Mesendoderm (in vitro differentiated cells): Measurements from ENCODE around the gene OR8D1.

Experiments
- DNase-seq: peaks from one replicate; pipeline ENCODE4 v3.0.0; 2013
- H2AK5ac ChIP-seq: 2 replicates; pipeline ENCODE4 v1.6.1; 2013; ENCODE audit warnings: low read length, inconsistent platforms
- H2BK120ac ChIP-seq: 2 replicates; pipeline ENCODE4 v1.6.1; 2013; ENCODE audit warnings: low read depth, mild to moderate bottlenecking, low read length, moderate library complexity, mixed read lengths
- H2BK15ac ChIP-seq: replicated peaks from 2 replicates; pipeline ENCODE4 v1.6.1; 2013; ENCODE audit warnings: low read depth, mild to moderate bottlenecking, moderate library complexity
- H2BK5ac ChIP-seq: 2 replicates; pipeline ENCODE4 v1.6.1; 2013; ENCODE audit warnings: low read length, inconsistent platforms
- H3K18ac ChIP-seq: 2 replicates; pipeline ENCODE4 v1.6.1; 2013; ENCODE audit warnings: mild to moderate bottlenecking, low read length, mixed read lengths
- H3K23ac ChIP-seq: one replicate; pipeline ENCODE4 v1.6.1; 2013; ENCODE audit warnings: low read length
- H3K27ac ChIP-seq: 2 replicates; pipeline ENCODE4 v1.5.1; 2013; ENCODE audit warnings: low read depth, mild to moderate bottlenecking, inconsistent platforms, low read length, moderate library complexity
- H3K27me3 ChIP-seq: 2 replicates; pipeline ENCODE4 v1.6.1; 2013; ENCODE audit warnings: low read length, control low read depth, mild to moderate bottlenecking, inconsistent platforms; ENCODE audit not compliant: insufficient read depth, poor library complexity
- H3K36me3 ChIP-seq: 2 replicates; pipeline ENCODE4 v1.6.1; 2013; ENCODE audit warnings: low read length, inconsistent platforms; ENCODE audit not compliant: control insufficient read depth, insufficient read depth
- H3K4ac ChIP-seq: one replicate; pipeline ENCODE4 v1.6.1; 2013; ENCODE audit warnings: low read depth, mild to moderate bottlenecking, low read length, moderate library complexity
- H3K4me1 ChIP-seq: 2 replicates; pipeline ENCODE4 v1.6.1; 2013; ENCODE audit warnings: low read depth, low read length, inconsistent platforms; ENCODE audit not compliant: control insufficient read depth
- H3K4me2 ChIP-seq: 2 replicates; pipeline ENCODE4 v1.6.1; 2013; ENCODE audit warnings: low read length
- H3K4me3 ChIP-seq: 2 replicates; pipeline ENCODE4 v1.5.1; 2013; ENCODE audit warnings: mild to moderate bottlenecking, low read length
- H3K56ac ChIP-seq: one replicate; pipeline ENCODE4 v1.6.1; 2013; ENCODE audit warnings: low read length
- H3K79me1 ChIP-seq: 2 replicates; pipeline ENCODE4 v1.6.1; 2013; ENCODE audit warnings: low read length, inconsistent platforms
- H3K79me2 ChIP-seq: 2 replicates; pipeline ENCODE4 v1.6.1; 2013; ENCODE audit warnings: mild to moderate bottlenecking, low read length; ENCODE audit not compliant: control insufficient read depth, insufficient read depth
- H3K9ac ChIP-seq: 2 replicates; pipeline ENCODE4 v1.6.1; 2013; ENCODE audit warnings: low read length, inconsistent platforms
- H4K5ac ChIP-seq: one replicate; pipeline ENCODE4 v1.6.1; 2013; ENCODE audit warnings: low read length
- H4K8ac ChIP-seq: one replicate; pipeline ENCODE4 v1.6.1; 2013; ENCODE audit warnings: low read depth, mild to moderate bottlenecking, control low read depth, low read length, moderate library complexity
- WGBS: extraction: QIAGEN DNeasy Blood & Tissue Kit; methylation state at CpG from one replicate; pipeline ENCODE4 v1.1.7; 2013; ENCODE audit warnings: low lambda C conversion rate, missing lambda C conversion rate; ENCODE audit not compliant: insufficient coverage; ENCODE audit errors: extremely low coverage; 5-methylcytosine and 5-hydroxymethylcytosine counted together

The OR8D1 gene

GRCh38 chr11:124320097-124320496 is 6.3 kb upstream of the OR8D1 start, which contains the start of gene OR8D2:
Gene OR8D2, minus strand, starts transcription at chr11:124320197. Its CDS starts 0 bp downstream, at chr11:124320197.
- no peak within 1 kb of the TSS for H3K23ac ChIP-seq
- no peak within 1 kb of the TSS for H3K9ac ChIP-seq
- H3K79me1 ChIP-seq = no peaks in the 10 kb centered on the region
- no peaks in the 10 kb centered on the region for H3K79me2 ChIP-seq
- no peak within 1 kb of the TSS for H3K56ac ChIP-seq
- H2AK5ac ChIP-seq = no peak within 1 kb of the TSS
- no peak within 1 kb of the TSS for H2BK120ac ChIP-seq
- H3K27ac ChIP-seq = no peak within 1 kb of the TSS
- H3K4ac ChIP-seq = no peak within 1 kb of the TSS
- no peak within 1 kb of the TSS for H3K4me2 ChIP-seq
- H3K4me3 ChIP-seq = no peak within 1 kb of the TSS
- H3K36me3 ChIP-seq = no peaks in the 10 kb centered on the region
- H3K18ac ChIP-seq = no peak within 1 kb of the TSS
- WGBS = no CpG with 5 or more reads among the region's 1 CpG
- no peak within 1 kb of the TSS for H2BK5ac ChIP-seq
- H3K27me3 ChIP-seq = no peaks in the 10 kb centered on the region
- no peaks in the 10 kb centered on the region for H3K4me1 ChIP-seq
- no peak within 1 kb of the TSS for H4K5ac ChIP-seq
- H4K8ac ChIP-seq = no peak within 1 kb of the TSS
- DNase-seq = no peak
- no peak within 1 kb of the TSS for H2BK15ac ChIP-seq

- Histone ChIP-seq H3K4ac (no peak overlapping the region), H2AK5ac (no peak overlapping the region), H3K4me3 (no peak overlapping the region), H3K9ac (no peak overlapping the region), H3K36me3 (no peaks in the 10 kb centered on the region), H3K27me3 (no peaks in the 10 kb centered on the region), H2BK120ac (no peak overlapping the region), H3K4me2 (no peak overlapping the region), H4K5ac (no peak overlapping the region), H2BK15ac (no peak overlapping the region), H3K56ac (no peak overlapping the region), H3K27ac (no peak overlapping the region), H3K4me1 (no peaks in the 10 kb centered on the region), H3K23ac (no peak overlapping the region), H4K8ac (no peak overlapping the region), H3K79me1 (no peaks in the 10 kb centered on the region), H3K18ac (no peak overlapping the region), H3K79me2 (no peaks in the 10 kb centered on the region), H2BK5ac (no peak overlapping the region)
- no CpG with 5 or more reads among the region's 3 CpGs for WGBS
- DNase-seq = no peak
Observed at GRCh38 chr11:124315052-124315451, 1.3 kb upstream of the OR8D1 start.

GRCh38 chr11:124313131-124313530 is 618 bp downstream of the OR8D1 start:
- no peaks in the 10 kb centered on the region for H3K27me3 ChIP-seq
- no peak overlapping the region for H3K4me2 ChIP-seq
- no peak overlapping the region for H4K5ac ChIP-seq
- no peak overlapping the region for H2BK120ac ChIP-seq
- H4K8ac ChIP-seq = no peak overlapping the region
- H3K18ac ChIP-seq = no peak overlapping the region
- H3K4me3 ChIP-seq = no peak overlapping the region
- H3K36me3 ChIP-seq = no peaks in the 10 kb centered on the region
- no peak overlapping the region for H2AK5ac ChIP-seq
- H2BK15ac ChIP-seq = no peak overlapping the region
- no peaks in the 10 kb centered on the region for H3K79me1 ChIP-seq
- H3K56ac ChIP-seq = no peak overlapping the region
- no peak overlapping the region for H3K9ac ChIP-seq
- H3K27ac ChIP-seq = no peak overlapping the region
- H3K4me1 ChIP-seq = no peaks in the 10 kb centered on the region
- H3K23ac ChIP-seq = no peak overlapping the region
- DNase-seq = no peak
- WGBS = 100% methylated on average over 1 of the region's 4 CpGs
- H3K4ac ChIP-seq = no peak overlapping the region
- H2BK5ac ChIP-seq = no peak overlapping the region
- H3K79me2 ChIP-seq = no peaks in the 10 kb centered on the region

- H3K23ac ChIP-seq = no peak overlapping the region
- H3K27ac ChIP-seq = no peak overlapping the region
- H3K36me3 ChIP-seq = no peaks in the 10 kb centered on the region
- H3K56ac ChIP-seq = no peak overlapping the region
- no peak overlapping the region for H4K8ac ChIP-seq
- H2BK120ac ChIP-seq = no peak overlapping the region
- no peaks in the 10 kb centered on the region for H3K4me1 ChIP-seq
- H2AK5ac ChIP-seq = no peak overlapping the region
- no peak overlapping the region for H3K4me3 ChIP-seq
- H3K18ac ChIP-seq = no peak overlapping the region
- H2BK15ac ChIP-seq = no peak overlapping the region
- no peaks in the 10 kb centered on the region for H3K27me3 ChIP-seq
- H4K5ac ChIP-seq = no peak overlapping the region
- H2BK5ac ChIP-seq = no peak overlapping the region
- no peak for DNase-seq
- no peaks in the 10 kb centered on the region for H3K79me1 ChIP-seq
- H3K4me2 ChIP-seq = no peak overlapping the region
- H3K4ac ChIP-seq = no peak overlapping the region
- no peak overlapping the region for H3K9ac ChIP-seq
- no peaks in the 10 kb centered on the region for H3K79me2 ChIP-seq
Observed at GRCh38 chr11:124311670-124312069, 2.1 kb downstream of the OR8D1 start.

- no peak for DNase-seq
- Histone ChIP-seq H3K4me3 (no peak overlapping the region), H3K36me3 (no peaks in the 10 kb centered on the region), H3K79me1 (no peaks in the 10 kb centered on the region), H3K27ac (no peak overlapping the region), H3K18ac (no peak overlapping the region), H3K4me1 (no peaks in the 10 kb centered on the region), H4K8ac (no peak overlapping the region), H3K23ac (no peak overlapping the region), H3K27me3 (no peaks in the 10 kb centered on the region), H2BK120ac (no peak overlapping the region), H3K4ac (no peak overlapping the region), H2BK5ac (no peak overlapping the region), H3K79me2 (no peaks in the 10 kb centered on the region), H3K9ac (no peak overlapping the region), H4K5ac (no peak overlapping the region), H3K56ac (no peak overlapping the region), H3K4me2 (no peak overlapping the region), H2AK5ac (no peak overlapping the region), H2BK15ac (no peak overlapping the region)
- WGBS = no CpG with 5 or more reads among the region's 5 CpGs
Observed at GRCh38 chr11:124311269-124311668, 2.5 kb downstream of the OR8D1 start.

- Histone ChIP-seq H3K27ac (no peak overlapping the region), H3K4me2 (no peak overlapping the region), H3K9ac (no peak overlapping the region), H3K27me3 (no peaks in the 10 kb centered on the region), H4K5ac (no peak overlapping the region), H3K4me3 (no peak overlapping the region), H3K79me2 (no peaks in the 10 kb centered on the region), H3K79me1 (no peaks in the 10 kb centered on the region), H3K4ac (no peak overlapping the region), H3K4me1 (no peaks in the 10 kb centered on the region), H2BK5ac (no peak overlapping the region), H3K56ac (no peak overlapping the region), H4K8ac (no peak overlapping the region), H2AK5ac (no peak overlapping the region), H3K18ac (no peak overlapping the region), H3K23ac (no peak overlapping the region), H3K36me3 (no peaks in the 10 kb centered on the region), H2BK120ac (no peak overlapping the region), H2BK15ac (no peak overlapping the region)
- no peak for DNase-seq
Observed at GRCh38 chr11:124310721-124311120, 3.0 kb downstream of the OR8D1 start.
